Measurements from ENCODE around the gene HDAC4.

The HDAC4 gene

GRCh38 chr2:239412905-239413603, 12.2 kb upstream of the HDAC4 start:
- TF ChIP-seq CTCF (conservative IDR thresholded peaks at IDR 0.05; ENCODE audit: control insufficient read depth, insufficient read depth, low read depth, low read length): no peak
- no peak overlapping the region for H3K4me3 ChIP-seq (ENCODE audit: control insufficient read depth, low read depth, low read length)
- no peak for DNase-seq (ENCODE audit: low read depth)

GRCh38 chr2:239411549-239412319, 10.9 kb upstream of the HDAC4 start:
- DNase-seq (ENCODE audit: low read depth): no peak
- H3K4me3 ChIP-seq (ENCODE audit: control insufficient read depth, low read depth, low read length): no peak overlapping the region
- no peak for TF ChIP-seq CTCF (conservative IDR thresholded peaks at IDR 0.05; ENCODE audit: control insufficient read depth, insufficient read depth, low read depth, low read length)

- DNase-seq (ENCODE audit: low read depth): no peak
- TF ChIP-seq CTCF (conservative IDR thresholded peaks at IDR 0.05; ENCODE audit: control insufficient read depth, insufficient read depth, low read depth, low read length): no peak
- H3K4me3 ChIP-seq (ENCODE audit: control insufficient read depth, low read depth, low read length): no peak overlapping the region
Observed at GRCh38 chr2:239411117-239411516, 10.3 kb upstream of the HDAC4 start.

- TF ChIP-seq CTCF (conservative IDR thresholded peaks at IDR 0.05; ENCODE audit: control insufficient read depth, insufficient read depth, low read depth, low read length): no peak
- DNase-seq (ENCODE audit: low read depth): no peak
- no peak overlapping the region for H3K4me3 ChIP-seq (ENCODE audit: control insufficient read depth, low read depth, low read length)
Observed at GRCh38 chr2:239409976-239410375, 9.2 kb upstream of the HDAC4 start.

GRCh38 chr2:239407112-239407511, 6.3 kb upstream of the HDAC4 start:
- TF ChIP-seq CTCF (conservative IDR thresholded peaks at IDR 0.05; ENCODE audit: control insufficient read depth, insufficient read depth, low read depth, low read length): no peak
- no peak for DNase-seq (ENCODE audit: low read depth)
- no peak overlapping the region for H3K4me3 ChIP-seq (ENCODE audit: control insufficient read depth, low read depth, low read length)

GRCh38 chr2:239406316-239406995, 5.6 kb upstream of the HDAC4 start:
- H3K4me3 ChIP-seq (ENCODE audit: control insufficient read depth, low read depth, low read length): no peak overlapping the region
- no peak for DNase-seq (ENCODE audit: low read depth)
- no peak for TF ChIP-seq CTCF (conservative IDR thresholded peaks at IDR 0.05; ENCODE audit: control insufficient read depth, insufficient read depth, low read depth, low read length)

Measured in fibroblast of mammary gland (primary cell).